Measurements from ENCODE around the gene CUL5. TPM values are rescaled to one million over a fixed set of nuclear protein-coding genes. Genes with fewer than 3 reads are reported as not detected.
A peak's percentile ranks its signal among the peaks of the same experiment; 100 is the strongest.

The CUL5 gene
- total and polyA plus RNA-seq, 8 donors = 3.1 to 19.9 (median 14.7) TPM

- H3K36me3 ChIP-seq = no peaks in the 10 kb centered on the region
- no peak for FAIRE-seq
- peaks cover 0 to 3% (median 0%) of the 10 kb centered on the region in 4 donors for H3K27me3 ChIP-seq
- ATAC-seq = no peak
- no peak overlapping the region for H3K27ac ChIP-seq
- no peaks in the 10 kb centered on the region for H3K9me3 ChIP-seq
- no peaks in the 10 kb centered on the region for H3K4me1 ChIP-seq
- WGBS, 2 donors = 69 to 80% methylated on average over 5 of the region's 5 CpGs
- no peak for DNase-seq
- no peak for TF ChIP-seq CTCF (IDR thresholded peaks at IDR 0.05)
- no peak overlapping the region for H3K4me3 ChIP-seq
- intact Hi-C loops (cut with DNase I) = no loop called here
Measured at GRCh38 chr11:107970049-107970448, 38.6 kb upstream of the CUL5 start.

GRCh38 chr11:107973641-107974040 lies 35.1 kb upstream of the CUL5 start:
- no peaks in the 10 kb centered on the region for H3K27me3 ChIP-seq
- DNase-seq (no peak), FAIRE-seq (no peak), ATAC-seq (no peak)
- TF ChIP-seq CTCF (IDR thresholded peaks at IDR 0.05) = no peak
- H3K4me3 ChIP-seq = no peak overlapping the region
- H3K27ac ChIP-seq = no peak overlapping the region
- no peaks in the 10 kb centered on the region for H3K36me3 ChIP-seq
- 88 to 90% methylated on average over 1 of the region's 1 CpG for WGBS, 2 donors
- H3K4me1 ChIP-seq = no peaks in the 10 kb centered on the region
- intact Hi-C loops (cut with DNase I) = no loop called here
- no peaks in the 10 kb centered on the region for H3K9me3 ChIP-seq

GRCh38 chr11:107988397-107989158 lies 20.1 kb upstream of the CUL5 start:
- no peaks in the 10 kb centered on the region for H3K36me3 ChIP-seq
- H3K27ac ChIP-seq = no peak overlapping the region
- H3K4me1 ChIP-seq = no peaks in the 10 kb centered on the region
- H3K27me3 ChIP-seq = no peaks in the 10 kb centered on the region
- H3K4me3 ChIP-seq = no peak overlapping the region
- intact Hi-C loops (cut with DNase I) = no loop called here
- DNase-seq (no peak), ATAC-seq (peak in 2 of 4 donors; percentile 44 to 53), FAIRE-seq (no peak)
- 73 to 82% methylated on average over 5 of the region's 5 CpGs for WGBS, 2 donors
- no peaks in the 10 kb centered on the region for H3K9me3 ChIP-seq
- TF ChIP-seq CTCF (IDR thresholded peaks at IDR 0.05) = no peak

- FAIRE-seq (no peak), ATAC-seq (no peak), DNase-seq (no peak)
- Histone ChIP-seq H3K4me1 (no peaks in the 10 kb centered on the region), H3K27ac (no peak overlapping the region), H3K4me3 (no peak overlapping the region), H3K27me3 (no peaks in the 10 kb centered on the region), H3K9me3 (no peaks in the 10 kb centered on the region), H3K36me3 (no peaks in the 10 kb centered on the region)
- intact Hi-C loops (cut with DNase I) = no loop called here
- WGBS, 2 donors = 72 to 74% methylated on average over 5 of the region's 5 CpGs
- no peak for TF ChIP-seq CTCF (IDR thresholded peaks at IDR 0.05)
Measured at GRCh38 chr11:107991868-107992414, 16.8 kb upstream of the CUL5 start.

Measured in pancreas (tissue), 10 donors.